GM12891 (cell line): ENCODE data around the gene MRPL3.

Source experiments
- POLR2A ChIP-seq: IDR thresholded peaks from 2 replicates; pipeline ENCODE4 v1.6.1; 2011; ENCODE audit warnings: low read depth, low read length, control low read depth
- POLR2AphosphoS5 ChIP-seq: IDR thresholded peaks from 2 replicates; pipeline ENCODE4 v1.6.1; 2011; ENCODE audit warnings: low read depth, low read length, control low read depth
- SPI1 ChIP-seq: IDR thresholded peaks from 2 replicates; pipeline ENCODE4 v1.6.1; 2011; ENCODE audit warnings: low read depth, low read length, control low read depth
- TAF1 ChIP-seq: IDR thresholded peaks from 2 replicates; pipeline ENCODE4 v1.6.1; 2011; ENCODE audit warnings: low read depth, low read length, control low read depth

- TF ChIP-seq POLR2A (no peak), POLR2AphosphoS5 (no peak), SPI1 (no peak), TAF1 (no peak)
Observed at GRCh38 chr3:131491084-131491483, 11.7 kb downstream of the MRPL3 start.
